Stimulated activated CD8-positive, alpha-beta memory T cell treated with anti-CD3 and anti-CD28 coated beads, Interleukin-4, amount 100 ng/mL, for 4 hours (primary cell): ENCODE measurements around the gene PPP1R14C.

Source experiments
- DNase-seq, 2 donors: peaks; one replicate each; pipeline ENCODE4 v3.0.0-alpha.2; 2020; ENCODE audit warnings: low read depth in 2 of 2, low spot score in 1 of 2

PPP1R14C gene

DNA sequence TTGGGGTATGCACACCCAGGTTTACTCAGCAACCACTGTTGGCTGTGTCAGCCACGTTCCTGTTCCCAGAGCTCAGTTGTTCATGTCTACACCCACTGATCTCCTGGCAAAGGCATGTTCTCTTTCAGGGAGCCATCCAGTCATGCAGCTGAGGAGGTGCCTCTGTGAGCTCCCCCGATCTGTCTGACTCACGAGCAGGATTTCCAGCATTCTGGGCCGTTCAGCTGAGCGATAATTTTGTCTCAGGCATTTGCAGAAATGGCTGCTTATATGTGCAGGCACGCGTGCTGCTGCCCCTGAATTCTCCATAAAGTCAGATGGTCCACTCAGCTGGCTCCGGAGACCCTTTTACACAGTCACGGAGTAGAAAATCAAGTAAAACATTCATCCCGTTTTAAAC lies 147.6 kb downstream of the PPP1R14C start:
- DNase-seq, result no peak

- DNase-seq, result no peak
These were observed 149.3 kb downstream of the PPP1R14C start for GRCh38 chr6:150291968-150292710.

DNA sequence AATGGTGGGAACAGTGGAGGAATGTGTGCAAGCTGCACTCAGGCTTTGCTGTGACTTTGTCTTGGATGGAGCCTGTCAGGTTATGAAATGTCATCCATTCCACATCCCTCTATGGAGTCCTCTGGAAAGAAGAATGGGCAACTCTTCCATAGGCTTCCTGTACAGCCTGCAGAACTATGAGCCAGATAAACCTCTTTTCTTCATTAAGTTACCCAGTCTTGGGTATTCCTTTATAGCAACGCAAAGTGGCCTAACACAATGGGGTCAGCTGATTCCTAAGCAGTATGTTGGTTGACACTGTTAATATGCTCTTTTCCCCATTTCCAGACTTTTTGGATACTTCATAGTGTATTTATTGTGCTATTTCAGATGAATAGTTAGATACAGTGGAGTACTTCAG lies 150.2 kb downstream of the PPP1R14C start:
- no peak for DNase-seq

DNA sequence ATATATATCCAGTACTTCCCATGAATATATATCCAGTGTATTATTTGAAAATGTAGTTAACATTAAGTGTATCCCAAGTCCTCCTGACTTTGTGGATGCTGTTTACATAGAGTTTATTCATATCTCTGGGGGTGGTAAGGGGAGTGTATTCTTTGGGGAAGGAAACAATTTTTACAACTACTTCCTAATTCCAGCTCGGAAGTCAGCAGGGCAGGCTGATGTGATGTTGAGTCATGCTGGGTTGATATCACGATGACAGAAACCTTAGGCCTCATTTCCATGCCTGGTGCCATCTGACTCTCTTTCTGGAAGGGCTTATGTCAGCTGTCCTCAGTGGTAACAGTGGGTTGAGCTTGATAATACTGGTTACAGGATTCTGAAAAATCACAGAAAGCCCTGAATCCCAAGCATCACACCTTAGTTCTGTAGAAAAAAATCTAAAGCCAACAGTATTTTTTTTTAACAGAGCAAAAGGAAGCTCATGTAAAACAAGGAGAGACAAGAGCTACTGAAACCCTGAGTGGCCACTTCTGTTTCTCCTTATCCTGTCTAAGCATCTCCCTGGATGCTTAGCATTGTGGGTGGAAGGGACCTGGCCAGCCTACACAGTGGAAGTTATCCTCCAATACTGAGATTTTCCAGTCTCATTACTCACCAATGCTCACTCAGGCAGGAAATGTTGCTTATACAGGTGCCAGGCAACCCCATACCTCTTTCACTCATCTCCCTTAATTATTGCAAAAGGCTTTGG lies 150.8 kb downstream of the PPP1R14C start:
- no peak for DNase-seq

DNA sequence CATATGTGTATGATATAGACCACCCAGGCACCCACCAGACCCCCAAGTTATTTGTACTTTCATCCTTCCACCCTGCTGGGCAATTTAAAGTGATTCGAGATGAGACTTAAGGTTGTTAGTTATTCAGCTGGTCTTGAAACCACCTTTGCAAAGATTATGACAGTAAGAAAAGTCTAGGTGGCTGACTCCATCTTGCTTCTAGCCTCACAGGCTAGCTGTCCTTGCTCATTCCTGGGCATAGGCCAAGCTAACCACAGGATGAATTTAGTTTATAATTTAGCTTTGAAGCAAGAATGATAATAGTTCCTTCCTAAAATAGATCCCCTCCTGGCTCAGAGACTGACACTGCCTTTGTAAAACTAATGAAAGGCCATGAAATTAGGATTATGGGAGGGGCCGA lies 154.0 kb downstream of the PPP1R14C start:
- DNase-seq, result no peak

- no peak for DNase-seq
These were observed 154.6 kb downstream of the PPP1R14C start for GRCh38 chr6:150297327-150298029.

- no peak for DNase-seq
These were observed 155.2 kb downstream of the PPP1R14C start for GRCh38 chr6:150298030-150298380.

DNA sequence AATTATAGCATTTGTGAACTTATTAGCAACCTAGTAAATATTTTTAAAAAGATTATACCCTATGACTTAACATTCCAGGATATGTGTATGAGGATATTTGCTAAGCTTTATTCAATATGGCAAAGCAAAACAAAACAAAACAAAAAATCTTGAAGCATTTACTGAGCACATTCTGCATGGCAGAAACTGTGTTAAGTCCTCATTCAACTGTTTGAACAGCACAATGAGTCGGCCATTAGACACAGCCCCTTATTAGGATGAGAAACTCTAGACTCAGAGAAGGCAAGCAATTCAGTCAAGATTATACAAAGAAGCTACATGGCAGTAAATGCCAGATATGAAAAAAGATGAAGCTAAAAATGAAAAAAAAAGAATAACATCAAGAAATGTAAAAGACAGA lies 155.8 kb downstream of the PPP1R14C start:
- DNase-seq, result no peak
